ENCODE results near the gene RAB26.
A peak's percentile ranks its signal among the peaks of the same experiment; 100 is the strongest.

The RAB26 gene

DNA sequence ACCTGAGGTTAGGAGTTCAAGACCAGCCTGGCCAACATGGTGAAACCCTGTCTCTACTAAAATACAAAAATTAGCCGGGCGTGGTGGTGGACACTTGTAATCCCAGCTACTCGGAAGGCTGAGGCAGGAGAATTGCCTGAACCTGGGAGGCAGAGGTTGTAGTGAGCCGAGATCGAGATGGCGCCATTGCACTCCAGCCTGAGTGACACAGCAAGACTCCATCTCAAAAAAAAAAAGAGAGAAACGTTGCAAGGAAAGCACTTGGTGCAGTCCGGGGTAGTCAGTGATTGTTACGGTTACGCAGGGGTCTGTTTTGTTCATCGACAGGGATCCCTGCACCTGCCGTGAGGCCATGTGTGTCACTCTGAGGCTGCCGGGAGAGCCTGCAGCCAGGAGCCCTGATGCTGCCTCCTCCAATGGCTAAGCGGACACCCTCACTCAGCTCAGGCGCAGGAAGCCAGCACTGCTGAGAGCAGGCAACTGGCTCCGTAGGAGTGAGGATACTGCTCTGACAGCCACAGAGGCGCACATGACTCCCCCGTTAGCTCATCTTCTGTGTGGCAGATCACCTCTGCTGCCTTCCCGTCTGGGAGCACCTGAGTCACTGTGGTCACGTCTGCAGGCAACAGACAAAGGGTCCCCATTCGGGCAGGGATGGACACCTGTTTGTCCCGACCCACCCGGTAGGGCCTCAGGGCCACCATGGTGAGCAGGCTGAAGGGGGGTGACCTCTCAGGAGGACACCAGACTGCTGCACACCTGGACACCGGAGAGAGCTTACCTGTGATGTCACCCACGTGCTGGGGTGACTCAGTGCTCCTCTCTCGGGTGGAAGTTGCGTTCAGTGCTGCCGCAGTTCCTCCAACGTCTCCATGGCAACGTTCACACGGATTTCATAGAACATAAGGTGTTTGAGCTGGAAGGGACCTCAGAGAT lies 5.2 kb upstream of the RAB26 start:
- DNase-seq (ENCODE audit: extremely low read depth in 1 of 2, low read depth in 1 of 2) = no peak

DNA sequence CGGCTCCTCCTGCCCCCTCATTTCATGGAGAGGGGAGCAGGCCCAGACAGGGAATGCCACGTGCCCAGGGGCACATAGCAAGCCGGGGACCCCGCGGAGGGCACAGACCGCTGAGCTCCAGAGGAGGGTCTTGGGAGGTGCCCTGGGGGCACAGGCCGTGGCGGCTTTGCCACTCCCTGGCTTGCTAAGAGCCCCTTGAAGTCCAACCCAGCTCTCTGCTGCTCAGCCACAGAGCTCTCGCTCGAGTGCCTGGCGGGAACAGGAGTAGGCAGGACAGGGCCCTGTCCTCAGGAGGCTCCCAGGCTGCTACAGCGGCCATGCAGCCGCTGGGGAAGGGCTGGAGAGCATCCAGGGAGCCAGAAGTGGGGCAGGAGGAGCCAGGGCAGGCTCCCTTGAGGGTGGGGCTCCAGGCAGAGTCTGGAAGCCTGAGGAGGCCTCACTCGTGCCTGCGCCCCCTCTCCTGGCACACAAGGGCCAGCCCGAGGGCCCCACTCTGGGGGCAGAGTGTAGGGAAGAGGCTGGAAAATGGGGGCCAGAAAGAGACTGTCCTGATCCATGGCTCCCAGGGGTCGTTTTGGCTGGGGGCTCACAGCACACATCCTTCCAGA lies 4.4 kb upstream of the RAB26 start:
- no peak for DNase-seq (ENCODE audit: extremely low read depth in 1 of 2, low read depth in 1 of 2)

DNA sequence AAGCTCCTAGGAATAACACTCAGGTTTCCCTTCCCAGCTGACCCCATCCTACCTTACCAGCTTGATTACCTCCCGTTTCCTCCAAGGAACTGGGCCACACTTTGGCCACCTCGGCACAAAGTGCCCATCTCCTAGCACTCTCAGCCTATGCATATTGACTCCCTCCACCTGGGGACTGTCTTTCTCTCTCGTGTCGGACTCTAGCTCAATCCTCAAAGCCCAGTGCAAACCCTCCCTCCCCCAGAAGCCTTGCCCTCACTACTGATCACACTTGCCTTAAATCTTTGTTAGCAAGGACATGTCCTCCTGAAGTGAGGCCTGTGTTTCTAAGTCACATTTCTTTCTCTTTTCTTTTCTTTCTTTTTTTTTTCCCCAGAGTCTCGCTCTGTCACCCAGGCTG lies 2.6 kb upstream of the RAB26 start:
- no peak for DNase-seq (ENCODE audit: extremely low read depth in 1 of 2, low read depth in 1 of 2)

DNA sequence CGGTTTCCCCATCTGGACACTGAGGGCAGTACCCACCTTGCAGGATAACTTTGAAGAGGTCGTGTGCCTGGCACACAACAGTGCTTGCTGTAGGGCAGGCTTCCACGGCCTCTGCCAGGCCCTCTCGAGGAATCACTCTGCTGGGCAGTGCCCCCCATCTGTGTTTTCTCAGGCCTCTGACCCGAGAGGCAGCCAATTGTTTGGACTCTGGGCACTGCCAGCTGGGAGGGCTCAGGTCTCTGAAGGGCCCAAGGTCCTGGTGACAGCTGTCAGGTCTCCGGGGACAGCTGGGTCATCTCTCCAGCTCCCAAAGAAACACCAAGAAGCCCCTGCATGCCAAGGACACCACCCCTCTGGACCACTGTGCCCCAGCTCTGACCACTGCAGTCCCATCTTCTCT lies 1.0 kb upstream of the RAB26 start:
- DNase-seq (ENCODE audit: extremely low read depth in 1 of 2, low read depth in 1 of 2) = no peak

GRCh38 chr16:2148714-2149629 lies 547 bp downstream of the RAB26 start:
- DNase-seq (ENCODE audit: extremely low read depth in 1 of 2, low read depth in 1 of 2) = no peak

DNA sequence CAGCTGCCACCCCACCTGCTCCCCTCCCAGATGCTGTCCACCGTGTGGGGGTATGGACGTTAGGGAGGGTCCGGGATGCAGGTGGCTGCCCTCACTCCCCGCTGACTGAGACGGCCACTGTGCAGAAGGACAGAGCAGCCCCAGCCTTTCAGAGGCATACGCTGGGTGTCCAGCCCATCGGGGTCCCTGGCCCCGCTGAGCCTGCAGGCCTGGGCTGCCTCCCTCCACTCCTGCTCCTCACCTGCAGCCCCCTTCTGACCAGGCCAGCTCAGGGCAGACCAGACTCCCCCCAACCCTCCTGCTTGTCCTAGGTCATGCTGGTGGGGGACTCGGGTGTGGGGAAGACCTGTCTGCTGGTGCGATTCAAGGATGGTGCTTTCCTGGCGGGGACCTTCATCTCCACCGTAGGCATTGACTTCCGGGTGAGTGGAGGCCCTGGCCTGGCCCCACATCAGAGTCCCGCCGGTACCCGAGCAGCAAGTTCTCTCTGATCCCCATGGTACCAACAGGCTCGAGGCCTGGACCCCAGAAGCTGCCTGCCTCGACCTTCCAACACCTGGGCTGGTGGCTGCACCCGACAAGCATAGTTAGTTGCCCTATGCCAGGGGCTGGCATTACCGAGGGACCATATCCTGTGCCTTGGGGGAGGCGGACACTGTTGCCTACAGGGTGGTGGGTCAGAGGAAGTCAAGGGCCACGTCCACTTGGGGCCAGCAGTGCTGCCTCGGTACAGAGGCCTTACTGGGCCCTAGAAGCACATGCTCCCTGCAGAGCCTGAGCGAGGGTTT lies 1.4 kb downstream of the RAB26 start:
- DNase-seq (ENCODE audit: extremely low read depth in 1 of 2, low read depth in 1 of 2) = peak in 1 of 2 donors; percentile 21

DNA sequence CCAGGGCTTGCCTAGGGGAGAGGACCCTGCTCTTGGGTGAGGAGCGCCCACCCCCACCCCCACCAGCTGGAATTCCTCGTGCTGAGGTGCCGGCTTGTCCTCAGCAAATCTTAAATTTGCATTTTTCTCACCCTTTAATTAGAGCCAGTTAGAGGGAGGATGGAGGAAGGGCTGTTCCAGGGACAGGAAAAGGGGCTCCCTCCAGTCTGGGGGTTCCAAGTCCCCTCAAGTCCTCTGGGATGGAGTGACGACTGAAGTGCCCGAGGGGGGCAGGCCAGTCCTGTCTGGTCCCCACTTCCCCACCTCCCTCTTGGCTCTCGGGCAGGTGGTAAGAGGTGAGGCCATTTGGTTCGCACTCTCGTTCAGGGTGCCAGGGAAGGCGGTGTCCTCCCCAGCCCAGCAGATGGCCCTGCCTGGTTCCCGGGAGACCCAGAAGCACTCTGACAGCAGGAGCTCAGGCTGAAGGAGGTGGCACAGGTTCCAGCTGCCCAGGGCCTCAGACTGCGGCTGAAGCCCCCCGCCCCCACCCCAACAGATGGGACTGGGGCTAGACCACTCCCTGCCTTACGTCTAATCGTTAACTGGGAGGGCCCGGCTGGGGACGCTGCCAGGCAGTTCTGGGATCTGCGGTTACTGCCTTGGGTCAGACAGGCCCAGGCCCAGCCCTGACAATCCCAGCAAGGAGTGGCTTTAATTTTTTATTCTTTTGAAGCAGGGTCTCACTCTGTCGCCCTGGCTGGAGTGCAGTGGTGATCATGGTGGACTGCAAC lies 2.2 kb downstream of the RAB26 start:
- peak in 1 of 2 donors; percentile 32 for DNase-seq (ENCODE audit: extremely low read depth in 1 of 2, low read depth in 1 of 2)

GRCh38 chr16:2151188-2152091 lies 3.0 kb downstream of the RAB26 start:
- DNase-seq (ENCODE audit: extremely low read depth in 1 of 2, low read depth in 1 of 2) = no peak

DNA sequence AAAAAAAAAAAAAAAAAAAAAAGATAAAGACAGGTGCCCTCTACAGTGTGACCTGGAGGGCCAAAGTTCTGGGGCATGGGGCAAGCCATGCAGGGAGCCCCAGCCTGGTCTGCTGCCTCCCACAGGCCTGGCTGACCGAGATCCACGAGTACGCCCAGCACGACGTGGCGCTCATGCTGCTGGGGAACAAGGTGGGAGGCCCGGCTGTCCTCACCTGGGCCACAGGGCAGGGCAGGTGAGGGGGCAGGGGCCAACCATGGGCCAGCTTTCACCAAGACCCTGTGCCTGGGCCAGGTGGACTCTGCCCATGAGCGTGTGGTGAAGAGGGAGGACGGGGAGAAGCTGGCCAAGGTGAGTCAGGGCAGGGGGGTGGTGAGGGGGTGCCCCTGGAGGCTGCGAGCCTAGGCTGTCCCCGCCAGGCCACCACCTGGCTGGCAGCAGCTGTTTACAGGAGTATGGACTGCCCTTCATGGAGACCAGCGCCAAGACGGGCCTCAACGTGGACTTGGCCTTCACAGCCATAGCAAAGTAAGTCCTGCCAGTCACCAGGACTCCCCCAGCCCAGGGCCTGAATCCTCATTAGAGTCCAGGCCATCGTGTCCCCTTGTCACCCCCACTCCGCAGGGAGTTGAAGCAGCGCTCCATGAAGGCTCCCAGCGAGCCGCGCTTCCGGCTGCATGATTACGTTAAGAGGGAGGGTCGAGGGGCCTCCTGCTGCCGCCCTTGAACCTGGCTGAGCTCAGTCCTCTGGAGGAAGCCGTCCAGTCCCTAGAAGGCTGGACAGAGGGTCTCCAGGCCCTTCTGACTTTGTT lies 4.5 kb downstream of the RAB26 start:
- peak in 1 of 2 donors; percentile 15 for DNase-seq (ENCODE audit: extremely low read depth in 1 of 2, low read depth in 1 of 2)

GRCh38 chr16:2154533-2155090 lies 6.2 kb downstream of the RAB26 start:
- no peak for DNase-seq (ENCODE audit: extremely low read depth in 1 of 2, low read depth in 1 of 2)

GRCh38 chr16:2155091-2155950 lies 6.9 kb downstream of the RAB26 start, which contains the start of gene TRAF7:
TSS of gene TRAF7 (plus strand) at chr16:2155782. CDS start at chr16:2163921, 8,139 bp downstream.
- peak; percentile 95 to 96 for DNase-seq (ENCODE audit: extremely low read depth in 1 of 2, low read depth in 1 of 2)

GRCh38 chr16:2155977-2156848 lies 7.8 kb downstream of the RAB26 start:
- no peak for DNase-seq (ENCODE audit: extremely low read depth in 1 of 2, low read depth in 1 of 2)

GRCh38 chr16:2156849-2157224 lies 8.4 kb downstream of the RAB26 start:
- no peak for DNase-seq (ENCODE audit: extremely low read depth in 1 of 2, low read depth in 1 of 2)

DNA sequence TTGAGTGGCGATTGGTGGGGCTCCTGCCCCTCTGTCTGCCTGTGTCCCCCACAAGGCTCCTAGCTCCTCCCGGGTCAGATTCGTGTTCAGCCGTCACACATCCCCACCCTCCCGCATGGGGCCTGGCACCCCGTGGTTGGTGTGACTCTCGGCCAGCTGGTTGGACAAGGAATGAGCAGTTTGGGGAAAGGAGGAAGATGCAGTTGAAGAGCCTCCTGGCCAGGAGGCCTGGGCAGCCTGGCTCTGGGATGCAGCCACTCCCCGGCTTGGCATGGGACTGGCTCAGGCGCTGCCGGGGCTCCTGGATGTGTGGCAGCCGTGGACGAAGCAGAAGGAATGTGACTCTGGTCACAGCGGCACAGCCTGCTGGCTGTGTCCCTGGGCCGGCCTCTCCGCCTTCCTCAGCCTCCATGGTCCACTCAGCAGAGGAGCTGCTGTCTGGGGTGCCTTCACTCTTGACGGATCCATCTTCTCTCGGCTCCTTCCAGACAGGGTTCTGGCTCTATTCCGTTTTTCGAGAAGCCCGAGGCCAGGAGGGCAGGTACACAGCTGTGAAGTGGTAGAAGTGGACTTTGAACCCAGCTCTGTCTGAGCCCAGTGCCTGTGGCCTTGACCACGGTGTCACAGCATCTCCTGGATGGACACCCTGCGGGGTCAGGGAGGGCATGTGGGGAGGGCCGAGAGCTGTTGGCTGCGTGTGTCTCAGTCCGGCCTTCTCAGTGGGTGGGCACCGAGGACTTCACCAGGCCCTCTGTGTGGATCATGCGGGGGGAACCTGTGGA lies 9.2 kb downstream of the RAB26 start:
- no peak for DNase-seq (ENCODE audit: extremely low read depth in 1 of 2, low read depth in 1 of 2)

GRCh38 chr16:2158262-2158638 lies 9.8 kb downstream of the RAB26 start:
- DNase-seq (ENCODE audit: extremely low read depth in 1 of 2, low read depth in 1 of 2) = no peak

All from stimulated activated CD8-positive, alpha-beta memory T cell treated with anti-CD3 and anti-CD28 coated beads, Interleukin-7, amount 100 ng/mL, for 48 hours (primary cell).